ENCODE results near the gene GRK5.

Gene GRK5

GRCh38 chr10:119489991-119490326 is 282.6 kb downstream of the GRK5 start:
- no peaks in the 10 kb centered on the region for H3K9me3 ChIP-seq (replicated peaks; ENCODE audit: insufficient read depth, low read length)
- no peaks in the 10 kb centered on the region for H3F3A ChIP-seq (ENCODE audit: insufficient read depth, low read length)
- H3K4me1 ChIP-seq (ENCODE audit: low read length) = peaks cover 7% of the 10 kb centered on the region
- no peak overlapping the region for H3K27ac ChIP-seq (ENCODE audit: low read length)
- H3K36me3 ChIP-seq (replicated peaks; ENCODE audit: insufficient read depth, low read length) = no peaks in the 10 kb centered on the region
- no peak for TF ChIP-seq EZH2 (optimal IDR thresholded peaks at IDR 0.05; ENCODE audit: low read depth, low read length)
- TF ChIP-seq CTCF (IDR thresholded peaks at IDR 0.05; ENCODE audit: low read length) = 0 out of 2 replicates have a peak, but pooled peaks have one; percentile 1
- DNase-seq = no peak
- no peaks in the 10 kb centered on the region for H3K9me2 ChIP-seq (replicated peaks; ENCODE audit: insufficient read depth, low read length)
- H4K20me1 ChIP-seq (ENCODE audit: insufficient read depth, low read length) = no peaks in the 10 kb centered on the region
- H3K79me2 ChIP-seq (ENCODE audit: low read length) = no peaks in the 10 kb centered on the region
- peak overlapping the region; percentile 39; the same call in 1 of the 2 replicates for H3K9ac ChIP-seq (ENCODE audit: low read length)
- H2AFZ ChIP-seq (ENCODE audit: low read length) = peak overlapping the region; percentile 98
- no peaks in the 10 kb centered on the region for H3K27me3 ChIP-seq (replicated peaks; ENCODE audit: insufficient read depth, low read length)
- H3K4me3 ChIP-seq (ENCODE audit: low read length) = peak overlapping the region; percentile 70
- H3K4me2 ChIP-seq (ENCODE audit: low read depth, low read length) = peak overlapping the region; percentile 77

GRCh38 chr10:119491966-119492757 is 284.8 kb downstream of the GRK5 start:
- no peak for DNase-seq
- Histone ChIP-seq H3K36me3 (replicated peaks; ENCODE audit: insufficient read depth, low read length) (no peaks in the 10 kb centered on the region), H3K27ac (ENCODE audit: low read length) (no peak overlapping the region), H3K79me2 (ENCODE audit: low read length) (no peaks in the 10 kb centered on the region), H3K9ac (ENCODE audit: low read length) (no peak overlapping the region), H3F3A (ENCODE audit: insufficient read depth, low read length) (no peaks in the 10 kb centered on the region), H3K9me2 (replicated peaks; ENCODE audit: insufficient read depth, low read length) (no peaks in the 10 kb centered on the region), H4K20me1 (ENCODE audit: insufficient read depth, low read length) (no peaks in the 10 kb centered on the region), H3K4me2 (ENCODE audit: low read depth, low read length) (no peak overlapping the region), H2AFZ (ENCODE audit: low read length) (no peak overlapping the region), H3K27me3 (replicated peaks; ENCODE audit: insufficient read depth, low read length) (no peaks in the 10 kb centered on the region), H3K4me1 (ENCODE audit: low read length) (peaks cover 7% of the 10 kb centered on the region), H3K4me3 (ENCODE audit: low read length) (no peak overlapping the region), H3K9me3 (replicated peaks; ENCODE audit: insufficient read depth, low read length) (no peaks in the 10 kb centered on the region)
- TF ChIP-seq CTCF (IDR thresholded peaks at IDR 0.05; ENCODE audit: low read length) (no peak), EZH2 (optimal IDR thresholded peaks at IDR 0.05; ENCODE audit: low read depth, low read length) (no peak), EZH2phosphoT487 (IDR thresholded peaks at IDR 0.05; ENCODE audit: low read length) (no peak)

GRCh38 chr10:119493155-119493554 is 285.8 kb downstream of the GRK5 start:
- no peaks in the 10 kb centered on the region for H3F3A ChIP-seq (ENCODE audit: insufficient read depth, low read length)
- H3K27ac ChIP-seq (ENCODE audit: low read length) = no peak overlapping the region
- no peaks in the 10 kb centered on the region for H3K27me3 ChIP-seq (replicated peaks; ENCODE audit: insufficient read depth, low read length)
- peaks cover 7% of the 10 kb centered on the region for H3K4me1 ChIP-seq (ENCODE audit: low read length)
- H2AFZ ChIP-seq (ENCODE audit: low read length) = no peak overlapping the region
- no peak overlapping the region for H3K4me2 ChIP-seq (ENCODE audit: low read depth, low read length)
- no peaks in the 10 kb centered on the region for H3K79me2 ChIP-seq (ENCODE audit: low read length)
- no peak overlapping the region for H3K9ac ChIP-seq (ENCODE audit: low read length)
- TF ChIP-seq EZH2phosphoT487 (IDR thresholded peaks at IDR 0.05; ENCODE audit: low read length) (no peak), EZH2 (optimal IDR thresholded peaks at IDR 0.05; ENCODE audit: low read depth, low read length) (no peak), CTCF (IDR thresholded peaks at IDR 0.05; ENCODE audit: low read length) (no peak)
- no peak for DNase-seq
- no peaks in the 10 kb centered on the region for H3K9me3 ChIP-seq (replicated peaks; ENCODE audit: insufficient read depth, low read length)
- H3K4me3 ChIP-seq (ENCODE audit: low read length) = no peak overlapping the region
- no peaks in the 10 kb centered on the region for H4K20me1 ChIP-seq (ENCODE audit: insufficient read depth, low read length)
- no peaks in the 10 kb centered on the region for H3K36me3 ChIP-seq (replicated peaks; ENCODE audit: insufficient read depth, low read length)
- no peaks in the 10 kb centered on the region for H3K9me2 ChIP-seq (replicated peaks; ENCODE audit: insufficient read depth, low read length)

All from MM.1S (cell line).